HepG2 (cell line): ENCODE results near the gene MT1A. TPM values are rescaled to one million over a fixed set of nuclear protein-coding genes. Genes with fewer than 3 reads are reported as not detected.
A peak's percentile ranks its signal among the peaks of the same experiment; 100 is the strongest.

Experiments used
- ARNTL ChIP-seq: sonication (generic); formaldehyde crosslinking; IDR thresholded peaks from 2 replicates; pipeline ENCODE4 v1.4.0; 2020; ENCODE audit warnings: mild to moderate bottlenecking, missing genetic modification reagents
- HDAC6 ChIP-seq: fragments of 200-600 bp; sonication (generic); IDR thresholded peaks from 2 replicates; pipeline ENCODE4 v1.7.0; 2017; ENCODE audit warnings: mild to moderate bottlenecking, antibody characterized with exemption, low read length, low read depth
- HHEX ChIP-seq: IDR thresholded peaks from 2 replicates; pipeline ENCODE4 v1.6.1; 2016; ENCODE audit warnings: control low read depth
- MED1 ChIP-seq: sonication (generic); formaldehyde crosslinking; IDR thresholded peaks from 2 replicates; pipeline ENCODE4 v1.4.0; 2020; ENCODE audit warnings: missing genetic modification reagents
- SRSF4 ChIP-seq: fragments of 200-400 bp; formaldehyde crosslinking; IDR thresholded peaks from one replicate; pipeline ENCODE4 v1.6.1; 2018; ENCODE audit warnings: mild to moderate bottlenecking, low read depth, low read length, moderate library complexity; ENCODE audit not compliant: poor library complexity, severe bottlenecking
- SYNCRIP ChIP-seq: fragments of 200-400 bp; formaldehyde crosslinking; IDR thresholded peaks from 2 replicates; pipeline ENCODE4 v1.6.1; 2018; ENCODE audit warnings: mild to moderate bottlenecking, low read depth, low read length; ENCODE audit not compliant: insufficient read depth
- TBX2 ChIP-seq: sonication (generic); formaldehyde crosslinking; IDR thresholded peaks from 2 replicates; pipeline ENCODE4 v1.5.0; 2020; ENCODE audit warnings: missing genetic modification reagents, mild to moderate bottlenecking, borderline replicate concordance
- ZBTB7A ChIP-seq: sonication (generic); formaldehyde crosslinking; IDR thresholded peaks from 2 replicates; pipeline ENCODE4 v1.8.0; 2022; ENCODE audit warnings: mild to moderate bottlenecking, missing genetic modification reagents
- ZBTB8A ChIP-seq: sonication (generic); formaldehyde crosslinking; IDR thresholded peaks from 2 replicates; pipeline ENCODE4 v1.4.0; 2020; ENCODE audit warnings: mild to moderate bottlenecking, low read depth, missing genetic modification reagents, borderline replicate concordance
- ZNF274 ChIP-seq: sonication (generic); formaldehyde crosslinking; IDR thresholded peaks from 2 replicates; pipeline ENCODE4 v1.5.1; 2020; ENCODE audit warnings: mild to moderate bottlenecking, missing genetic modification reagents
- ZNF564 ChIP-seq: sonication (generic); formaldehyde crosslinking; IDR thresholded peaks from 2 replicates; pipeline ENCODE4 v1.8.1; 2023; ENCODE audit warnings: mild to moderate bottlenecking, missing genetic modification reagents
- ZNF598 ChIP-seq: sonication (generic); formaldehyde crosslinking; IDR thresholded peaks from 2 replicates; pipeline ENCODE4 v1.5.1; 2020; ENCODE audit warnings: mild to moderate bottlenecking, missing genetic modification reagents, borderline replicate concordance
- ZNF747 ChIP-seq: sonication (generic); formaldehyde crosslinking; IDR thresholded peaks from 2 replicates; pipeline ENCODE4 v1.8.1; 2023; ENCODE audit warnings: missing genetic modification reagents, mild to moderate bottlenecking, borderline replicate concordance
- ZNF891 ChIP-seq: sonication (generic); formaldehyde crosslinking; IDR thresholded peaks from 2 replicates; pipeline ENCODE4 v1.5.0; 2020; ENCODE audit warnings: mild to moderate bottlenecking, missing genetic modification reagents
- polyA plus RNA-seq, 8 experiments: library from polyadenylated mRNA; depleted of rRNA in 3 of 8; stranded (reverse) in 7 of 8; unstranded in 1 of 8; fragments of >200 nt; fragmentation: Illumina TruSeq in 4 of 8; extraction: Trizol in 4 of 8; gene quantifications; 2 replicates each; pipeline versions ENCODE4 v1.2.1 to v1.2.3, GENCODE V29; 2011 to 2016; ENCODE audit warnings: low read depth in 4 of 8, missing spikeins in 1 of 8, mixed read lengths in 1 of 8; ENCODE audit not compliant: insufficient read depth in 1 of 8
- total RNA-seq, 5 experiments: library from RNA; depleted of rRNA; stranded (reverse); fragments of >200 nt; fragmentation: Illumina TruSeq; extraction: Trizol; gene quantifications; 2 replicates each; pipeline ENCODE4 v1.2.3, GENCODE V29; 2016; ENCODE audit warnings: low read depth in 1 of 5
- TF ChIP-seq, protein P1 (sequence below): IDR thresholded peaks from 2 replicates; pipeline ENCODE4 v1.6.1; 2018; ENCODE audit warnings: missing genetic modification reagents, mild to moderate bottlenecking, missing compliant biosample characterization
- TF ChIP-seq, protein P2 (sequence below): IDR thresholded peaks from 2 replicates; pipeline ENCODE4 v1.6.1; 2012; ENCODE audit warnings: low read depth, low read length, improper control_type of control experiment
- TF ChIP-seq, protein P3 (sequence below): fragments of 450-650 bp; IDR thresholded peaks from 2 replicates; pipeline ENCODE4 v1.6.1; 2017
- TF ChIP-seq, protein P4 (sequence below): sonication (generic); formaldehyde crosslinking; IDR thresholded peaks from 2 replicates; pipeline ENCODE4 v1.4.0; 2020; ENCODE audit warnings: missing genetic modification reagents
- TF ChIP-seq, protein P5 (sequence below): sonication (generic); formaldehyde crosslinking; IDR thresholded peaks from 2 replicates; pipeline ENCODE4 v1.8.0; 2022; ENCODE audit warnings: mild to moderate bottlenecking, missing genetic modification reagents, borderline replicate concordance

The MT1A gene
- total and polyA plus RNA-seq, 2 of the 13 experiments (the other 11 are each of a cell fraction or from before 2014, with no cell fraction given): 8.3 to 10.4 TPM

DNA sequence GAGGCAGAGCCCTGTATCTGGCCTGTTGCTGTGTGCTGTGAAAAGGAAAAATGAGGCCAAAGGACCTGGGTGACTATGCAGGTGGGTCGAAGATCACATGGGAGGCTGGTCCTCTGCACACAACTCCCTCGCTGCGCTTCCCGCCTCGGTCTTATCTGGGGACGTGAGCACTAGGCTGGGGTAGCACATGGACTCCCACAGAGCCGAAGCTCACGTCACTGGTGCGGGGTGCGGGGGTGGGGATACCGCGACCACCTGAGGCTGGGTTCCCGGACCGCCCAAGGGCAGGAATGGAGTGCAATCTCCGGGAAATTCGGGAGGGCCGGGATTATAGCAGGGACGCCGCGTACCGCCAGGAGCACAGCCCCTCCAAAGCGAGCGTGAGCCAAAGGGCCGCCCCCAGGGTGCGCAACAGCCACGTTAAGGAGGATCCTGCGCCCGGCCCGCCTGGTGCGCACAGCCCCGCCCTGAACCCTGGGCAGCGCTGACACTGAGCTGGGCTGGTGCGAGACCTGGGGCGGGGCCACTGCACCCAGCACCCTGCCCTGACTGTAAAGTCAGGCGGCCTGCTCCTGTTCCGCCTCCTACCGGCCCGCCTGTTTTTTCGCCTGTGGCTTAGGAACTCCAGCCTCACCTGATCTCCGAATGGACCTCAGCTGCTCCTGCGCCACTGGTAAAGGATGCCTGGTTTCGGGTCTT lies 4.8 kb downstream of the MT1A start (continued):
- TF ChIP-seq, protein P1, sequence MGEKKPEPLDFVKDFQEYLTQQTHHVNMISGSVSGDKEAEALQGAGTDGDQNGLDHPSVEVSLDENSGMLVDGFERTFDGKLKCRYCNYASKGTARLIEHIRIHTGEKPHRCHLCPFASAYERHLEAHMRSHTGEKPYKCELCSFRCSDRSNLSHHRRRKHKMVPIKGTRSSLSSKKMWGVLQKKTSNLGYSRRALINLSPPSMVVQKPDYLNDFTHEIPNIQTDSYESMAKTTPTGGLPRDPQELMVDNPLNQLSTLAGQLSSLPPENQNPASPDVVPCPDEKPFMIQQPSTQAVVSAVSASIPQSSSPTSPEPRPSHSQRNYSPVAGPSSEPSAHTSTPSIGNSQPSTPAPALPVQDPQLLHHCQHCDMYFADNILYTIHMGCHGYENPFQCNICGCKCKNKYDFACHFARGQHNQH (CRISPR knock-in tag): no peak
- TF ChIP-seq HHEX (CRISPR knock-in tag) (no peak), ZNF564 (CRISPR knock-in tag) (peak; percentile 45; the same call in 1 of the 2 replicates), TBX2 (CRISPR knock-in tag) (0 out of 2 replicates have a peak, but pooled peaks have one; percentile 59), SYNCRIP (no peak), ZBTB7A (CRISPR knock-in tag) (0 out of 2 replicates have a peak, but pooled peaks have one; percentile 18), ZNF747 (CRISPR knock-in tag) (no peak; the same call in 1 of the 2 replicates), HDAC6 (no peak), MED1 (CRISPR knock-in tag) (no peak; the same call in 1 of the 2 replicates), ZNF891 (CRISPR knock-in tag) (no peak), ZBTB8A (no peak), ARNTL (CRISPR knock-in tag) (0 out of 2 replicates have a peak, but pooled peaks have one; percentile 35), ZNF598 (CRISPR knock-in tag) (peak; percentile 13; the same call in 1 of the 2 replicates), ZNF274 (CRISPR knock-in tag) (peak; percentile 67; the same call in 1 of the 2 replicates), SRSF4 (no peak)
- TF ChIP-seq, protein P2, sequence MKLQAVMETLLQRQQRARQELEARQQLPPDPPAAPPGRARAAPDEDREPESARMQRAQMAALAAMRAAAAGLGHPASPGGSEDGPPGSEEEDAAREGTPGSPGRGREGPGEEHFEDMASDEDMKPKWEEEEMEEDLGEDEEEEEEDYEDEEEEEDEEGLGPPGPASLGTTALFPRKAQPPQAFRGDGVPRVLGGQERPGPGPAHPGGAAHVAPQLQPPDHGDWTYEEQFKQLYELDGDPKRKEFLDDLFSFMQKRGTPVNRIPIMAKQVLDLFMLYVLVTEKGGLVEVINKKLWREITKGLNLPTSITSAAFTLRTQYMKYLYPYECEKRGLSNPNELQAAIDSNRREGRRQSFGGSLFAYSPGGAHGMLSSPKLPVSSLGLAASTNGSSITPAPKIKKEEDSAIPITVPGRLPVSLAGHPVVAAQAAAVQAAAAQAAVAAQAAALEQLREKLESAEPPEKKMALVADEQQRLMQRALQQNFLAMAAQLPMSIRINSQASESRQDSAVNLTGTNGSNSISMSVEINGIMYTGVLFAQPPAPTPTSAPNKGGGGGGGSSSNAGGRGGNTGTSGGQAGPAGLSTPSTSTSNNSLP: no peak
- TF ChIP-seq, protein P3, sequence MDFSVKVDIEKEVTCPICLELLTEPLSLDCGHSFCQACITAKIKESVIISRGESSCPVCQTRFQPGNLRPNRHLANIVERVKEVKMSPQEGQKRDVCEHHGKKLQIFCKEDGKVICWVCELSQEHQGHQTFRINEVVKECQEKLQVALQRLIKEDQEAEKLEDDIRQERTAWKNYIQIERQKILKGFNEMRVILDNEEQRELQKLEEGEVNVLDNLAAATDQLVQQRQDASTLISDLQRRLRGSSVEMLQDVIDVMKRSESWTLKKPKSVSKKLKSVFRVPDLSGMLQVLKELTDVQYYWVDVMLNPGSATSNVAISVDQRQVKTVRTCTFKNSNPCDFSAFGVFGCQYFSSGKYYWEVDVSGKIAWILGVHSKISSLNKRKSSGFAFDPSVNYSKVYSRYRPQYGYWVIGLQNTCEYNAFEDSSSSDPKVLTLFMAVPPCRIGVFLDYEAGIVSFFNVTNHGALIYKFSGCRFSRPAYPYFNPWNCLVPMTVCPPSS: no peak
- TF ChIP-seq, protein P4, sequence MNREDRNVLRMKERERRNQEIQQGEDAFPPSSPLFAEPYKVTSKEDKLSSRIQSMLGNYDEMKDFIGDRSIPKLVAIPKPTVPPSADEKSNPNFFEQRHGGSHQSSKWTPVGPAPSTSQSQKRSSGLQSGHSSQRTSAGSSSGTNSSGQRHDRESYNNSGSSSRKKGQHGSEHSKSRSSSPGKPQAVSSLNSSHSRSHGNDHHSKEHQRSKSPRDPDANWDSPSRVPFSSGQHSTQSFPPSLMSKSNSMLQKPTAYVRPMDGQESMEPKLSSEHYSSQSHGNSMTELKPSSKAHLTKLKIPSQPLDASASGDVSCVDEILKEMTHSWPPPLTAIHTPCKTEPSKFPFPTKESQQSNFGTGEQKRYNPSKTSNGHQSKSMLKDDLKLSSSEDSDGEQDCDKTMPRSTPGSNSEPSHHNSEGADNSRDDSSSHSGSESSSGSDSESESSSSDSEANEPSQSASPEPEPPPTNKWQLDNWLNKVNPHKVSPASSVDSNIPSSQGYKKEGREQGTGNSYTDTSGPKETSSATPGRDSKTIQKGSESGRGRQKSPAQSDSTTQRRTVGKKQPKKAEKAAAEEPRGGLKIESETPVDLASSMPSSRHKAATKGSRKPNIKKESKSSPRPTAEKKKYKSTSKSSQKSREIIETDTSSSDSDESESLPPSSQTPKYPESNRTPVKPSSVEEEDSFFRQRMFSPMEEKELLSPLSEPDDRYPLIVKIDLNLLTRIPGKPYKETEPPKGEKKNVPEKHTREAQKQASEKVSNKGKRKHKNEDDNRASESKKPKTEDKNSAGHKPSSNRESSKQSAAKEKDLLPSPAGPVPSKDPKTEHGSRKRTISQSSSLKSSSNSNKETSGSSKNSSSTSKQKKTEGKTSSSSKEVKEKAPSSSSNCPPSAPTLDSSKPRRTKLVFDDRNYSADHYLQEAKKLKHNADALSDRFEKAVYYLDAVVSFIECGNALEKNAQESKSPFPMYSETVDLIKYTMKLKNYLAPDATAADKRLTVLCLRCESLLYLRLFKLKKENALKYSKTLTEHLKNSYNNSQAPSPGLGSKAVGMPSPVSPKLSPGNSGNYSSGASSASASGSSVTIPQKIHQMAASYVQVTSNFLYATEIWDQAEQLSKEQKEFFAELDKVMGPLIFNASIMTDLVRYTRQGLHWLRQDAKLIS (CRISPR knock-in tag): no peak
- TF ChIP-seq, protein P5, sequence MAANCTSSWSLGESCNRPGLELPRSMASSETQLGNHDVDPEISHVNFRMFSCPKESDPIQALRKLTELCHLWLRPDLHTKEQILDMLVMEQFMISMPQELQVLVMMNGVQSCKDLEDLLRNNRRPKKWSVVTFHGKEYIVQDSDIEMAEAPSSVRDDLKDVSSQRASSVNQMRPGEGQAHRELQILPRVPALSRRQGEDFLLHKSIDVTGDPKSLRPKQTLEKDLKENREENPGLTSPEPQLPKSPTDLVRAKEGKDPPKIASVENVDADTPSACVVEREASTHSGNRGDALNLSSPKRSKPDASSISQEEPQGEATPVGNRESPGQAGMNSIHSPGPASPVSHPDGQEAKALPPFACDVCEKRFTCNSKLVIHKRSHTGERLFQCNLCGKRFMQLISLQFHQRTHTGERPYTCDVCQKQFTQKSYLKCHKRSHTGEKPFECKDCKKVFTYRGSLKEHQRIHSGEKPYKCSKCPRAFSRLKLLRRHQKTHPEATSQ (CRISPR knock-in tag): no peak
